ENCODE results near the gene SLC38A5. TPM values are rescaled to one million over a fixed set of nuclear protein-coding genes. Genes with fewer than 3 reads are reported as not detected.
A peak's percentile ranks its signal among the peaks of the same experiment; 100 is the strongest.

The SLC38A5 gene
- total RNA-seq, 1 donor from 2014 or later = 4.6 TPM

DNA sequence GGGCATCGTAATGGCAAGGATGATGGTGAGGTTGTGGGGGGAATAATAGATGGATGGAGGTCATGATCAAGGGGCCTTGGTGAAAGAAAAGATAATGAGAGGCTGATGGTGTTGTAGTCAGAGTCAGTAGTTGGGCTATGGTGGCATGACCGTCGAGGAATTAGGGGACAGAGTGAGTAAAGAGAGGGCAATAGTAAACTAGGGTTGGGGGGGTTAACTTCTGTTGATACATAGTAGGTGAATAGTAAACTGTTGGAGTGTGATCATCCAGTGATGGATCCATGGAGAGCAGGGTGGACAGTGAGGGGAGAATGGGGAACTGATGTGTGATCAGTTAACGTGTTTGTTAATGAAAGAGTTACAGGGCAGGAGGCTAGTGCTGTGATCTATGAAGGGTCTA, 6.9 kb upstream of the SLC38A5 start:
- Mint-ChIP-seq H3K4me3 (peak overlapping the region; percentile 98), H3K27me3 (no peaks in the 10 kb centered on the region), H3K9me3 (peaks cover 6% of the 10 kb centered on the region), H3K4me1 (ENCODE audit: unreplicated experiment) (peaks cover 11% of the 10 kb centered on the region), H3K27ac (peak overlapping the region; percentile 93), H3K36me3 (peaks cover 14% of the 10 kb centered on the region)
- TF ChIP-seq, protein P1, sequence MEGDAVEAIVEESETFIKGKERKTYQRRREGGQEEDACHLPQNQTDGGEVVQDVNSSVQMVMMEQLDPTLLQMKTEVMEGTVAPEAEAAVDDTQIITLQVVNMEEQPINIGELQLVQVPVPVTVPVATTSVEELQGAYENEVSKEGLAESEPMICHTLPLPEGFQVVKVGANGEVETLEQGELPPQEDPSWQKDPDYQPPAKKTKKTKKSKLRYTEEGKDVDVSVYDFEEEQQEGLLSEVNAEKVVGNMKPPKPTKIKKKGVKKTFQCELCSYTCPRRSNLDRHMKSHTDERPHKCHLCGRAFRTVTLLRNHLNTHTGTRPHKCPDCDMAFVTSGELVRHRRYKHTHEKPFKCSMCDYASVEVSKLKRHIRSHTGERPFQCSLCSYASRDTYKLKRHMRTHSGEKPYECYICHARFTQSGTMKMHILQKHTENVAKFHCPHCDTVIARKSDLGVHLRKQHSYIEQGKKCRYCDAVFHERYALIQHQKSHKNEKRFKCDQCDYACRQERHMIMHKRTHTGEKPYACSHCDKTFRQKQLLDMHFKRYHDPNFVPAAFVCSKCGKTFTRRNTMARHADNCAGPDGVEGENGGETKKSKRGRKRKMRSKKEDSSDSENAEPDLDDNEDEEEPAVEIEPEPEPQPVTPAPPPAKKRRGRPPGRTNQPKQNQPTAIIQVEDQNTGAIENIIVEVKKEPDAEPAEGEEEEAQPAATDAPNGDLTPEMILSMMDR (conservative IDR thresholded peaks at IDR 0.05) = no peak
- DNase-seq (ENCODE audit: extremely low spot score, unreplicated experiment) = no peak

DNA sequence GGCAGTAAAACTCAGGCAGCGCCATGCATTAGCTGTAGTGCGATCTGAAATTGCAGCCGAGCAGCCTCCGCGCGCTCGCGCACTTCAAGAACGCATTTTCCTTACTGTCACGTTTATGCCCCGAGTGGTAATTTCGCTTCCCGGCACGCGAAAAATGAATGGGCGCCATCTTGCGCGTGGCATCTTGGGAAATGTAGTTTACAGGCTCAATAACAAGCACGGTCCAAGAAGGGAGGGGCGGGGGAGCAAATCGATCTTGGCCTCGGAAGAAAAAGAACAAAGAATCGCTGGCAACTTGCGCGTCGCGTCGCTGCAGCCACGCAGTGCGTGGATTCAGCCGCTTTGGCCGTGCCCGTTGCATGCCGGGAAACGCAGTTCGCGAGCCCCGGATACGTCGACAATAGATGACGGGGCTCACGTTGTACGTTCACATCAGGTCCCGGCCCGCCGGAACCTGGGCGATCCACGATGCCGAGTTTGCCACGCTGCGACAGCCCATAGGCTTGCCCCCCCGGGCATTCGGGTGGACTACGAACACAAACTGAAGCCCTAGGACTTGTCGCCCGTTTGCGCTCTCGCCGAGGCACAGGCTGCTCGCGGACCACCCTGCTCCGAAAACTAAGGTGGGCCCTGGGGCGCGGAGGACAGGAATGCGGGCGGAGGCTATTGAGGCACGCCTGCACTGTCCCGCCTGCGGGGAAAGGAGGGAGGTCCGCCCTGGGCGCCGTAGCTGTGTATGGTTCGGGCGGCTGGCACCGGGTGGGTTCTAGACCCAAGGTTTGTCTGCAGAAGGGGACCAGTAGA, 5.9 kb upstream of the SLC38A5 start, which contains the start of gene FTSJ1:
TSS of gene FTSJ1 (plus strand) at position 426 of the 804 bp plus-strand sequence. CDS start 1,849 bp downstream, outside the sequence.
- peak within 1 kb of the TSS; percentile 93 for H3K27ac Mint-ChIP-seq
- H3K9me3 Mint-ChIP-seq = peaks cover 6% of the 10 kb centered on the region
- TF ChIP-seq, protein P1 (conservative IDR thresholded peaks at IDR 0.05) = no peak
- peak; percentile 83 for DNase-seq (ENCODE audit: extremely low spot score, unreplicated experiment)
- H3K4me3 Mint-ChIP-seq = peak within 1 kb of the TSS; percentile 98
- peaks cover 11% of the 10 kb centered on the region for H3K4me1 Mint-ChIP-seq (ENCODE audit: unreplicated experiment)
- peaks cover 14% of the 10 kb centered on the region for H3K36me3 Mint-ChIP-seq
- peaks cover 4% of the 10 kb centered on the region for H3K27me3 Mint-ChIP-seq

- Mint-ChIP-seq H3K27me3 (peaks cover 4% of the 10 kb centered on the region), H3K36me3 (peaks cover 10% of the 10 kb centered on the region), H3K9me3 (peaks cover 6% of the 10 kb centered on the region), H3K4me1 (ENCODE audit: unreplicated experiment) (peaks cover 11% of the 10 kb centered on the region), H3K27ac (peak overlapping the region; percentile 93), H3K4me3 (peak overlapping the region; percentile 98)
- TF ChIP-seq, protein P1 (conservative IDR thresholded peaks at IDR 0.05) = no peak
- no peak for DNase-seq (ENCODE audit: extremely low spot score, unreplicated experiment)
Measured at GRCh38 chrX:48475296-48475695, 5.2 kb upstream of the SLC38A5 start.

- Mint-ChIP-seq H3K4me3 (peak overlapping the region; percentile 98), H3K27ac (no peak overlapping the region), H3K27me3 (peaks cover 8% of the 10 kb centered on the region), H3K36me3 (peaks cover 10% of the 10 kb centered on the region), H3K9me3 (peaks cover 6% of the 10 kb centered on the region), H3K4me1 (ENCODE audit: unreplicated experiment) (peaks cover 15% of the 10 kb centered on the region)
- no peak for DNase-seq (ENCODE audit: extremely low spot score, unreplicated experiment)
- TF ChIP-seq, protein P1 (conservative IDR thresholded peaks at IDR 0.05) = no peak
Measured at GRCh38 chrX:48474581-48474980, 4.5 kb upstream of the SLC38A5 start.

DNA sequence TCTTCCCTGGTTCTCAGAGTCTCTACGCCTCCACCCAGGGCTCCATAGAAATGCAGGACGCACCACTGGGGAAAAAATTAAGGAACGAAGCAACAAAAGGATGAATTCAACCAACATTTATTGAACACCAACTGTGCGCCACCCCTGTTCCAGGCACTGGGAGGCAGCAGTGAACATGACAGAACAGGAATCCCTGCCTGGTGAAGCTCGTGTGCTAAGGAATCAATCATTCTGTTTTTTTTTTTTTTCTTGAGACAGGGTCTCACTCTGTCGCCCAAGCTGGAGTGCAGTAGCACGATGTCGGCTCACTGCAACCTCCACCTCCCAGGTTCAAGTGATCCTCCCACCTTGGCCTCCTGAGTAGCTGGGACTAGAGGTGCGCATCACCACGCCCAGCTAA, 4.1 kb upstream of the SLC38A5 start:
- H3K27me3 Mint-ChIP-seq = peaks cover 10% of the 10 kb centered on the region
- TF ChIP-seq, protein P1 (conservative IDR thresholded peaks at IDR 0.05) = peak; percentile 42
- DNase-seq (ENCODE audit: extremely low spot score, unreplicated experiment) = no peak
- peak overlapping the region; percentile 64 for H3K4me3 Mint-ChIP-seq
- H3K9me3 Mint-ChIP-seq = peaks cover 6% of the 10 kb centered on the region
- peaks cover 7% of the 10 kb centered on the region for H3K36me3 Mint-ChIP-seq
- peaks cover 16% of the 10 kb centered on the region for H3K4me1 Mint-ChIP-seq (ENCODE audit: unreplicated experiment)
- no peak overlapping the region for H3K27ac Mint-ChIP-seq
